HG03521 (cell line): ENCODE measurements around the gene PLCG1.
"Not testable (repeated sequence)": the region's sequence is repeated elsewhere in the genome, so short reads cannot be mapped to it uniquely, and the experiment has no call there.

ENCODE experiments used
- ATAC-seq: cut with Tn5 transposase; IDR thresholded peaks from one replicate; pipeline ENCODE4 v1.9.1; 2021; ENCODE audit warnings: mild to moderate bottlenecking, moderate library complexity; ENCODE audit not compliant: unreplicated experiment

Gene PLCG1

GRCh38 chr20:41136680-41137613, at the start of gene PLCG1:
Gene PLCG1 (plus strand): TSS chr20:41137543. CDS start chr20:41137642, 99 bp downstream.
- ATAC-seq, result peak; percentile 60

- ATAC-seq, result no peak
Measured at GRCh38 chr20:41087777-41088176, 49.6 kb upstream of the PLCG1 start.

GRCh38 chr20:41089555-41089954, 47.8 kb upstream of the PLCG1 start:
- ATAC-seq, result no peak

GRCh38 chr20:41091927-41092326, 45.4 kb upstream of the PLCG1 start:
- ATAC-seq, result no peak

GRCh38 chr20:41094353-41095055, 42.8 kb upstream of the PLCG1 start:
- ATAC-seq, result no peak

GRCh38 chr20:41095110-41095969, 42.0 kb upstream of the PLCG1 start:
- no peak for ATAC-seq

GRCh38 chr20:41098703-41099250, 38.6 kb upstream of the PLCG1 start:
- ATAC-seq, result no peak

- ATAC-seq, result no peak
Measured at GRCh38 chr20:41100001-41100480, 37.3 kb upstream of the PLCG1 start.

- no peak for ATAC-seq
Measured at GRCh38 chr20:41101660-41102059, 35.7 kb upstream of the PLCG1 start.

- ATAC-seq, result no peak
Measured at GRCh38 chr20:41108531-41108930, 28.8 kb upstream of the PLCG1 start.

GRCh38 chr20:41110012-41110411, 27.3 kb upstream of the PLCG1 start:
- ATAC-seq, result no peak

- ATAC-seq, result no peak
Measured at GRCh38 chr20:41110930-41111577, 26.3 kb upstream of the PLCG1 start.

GRCh38 chr20:41111578-41111951, 25.8 kb upstream of the PLCG1 start:
- ATAC-seq, result no peak

- ATAC-seq, result no peak
Measured at GRCh38 chr20:41116282-41116956, 20.9 kb upstream of the PLCG1 start.

- not testable (repeated sequence) for ATAC-seq
Measured at GRCh38 chr20:41118159-41118558, 19.2 kb upstream of the PLCG1 start.

- ATAC-seq, result no peak
Measured at GRCh38 chr20:41118632-41119031, 18.7 kb upstream of the PLCG1 start.

GRCh38 chr20:41119614-41120561, 17.5 kb upstream of the PLCG1 start:
- no peak for ATAC-seq

- ATAC-seq, result no peak
Measured at GRCh38 chr20:41121399-41121798, 15.9 kb upstream of the PLCG1 start.
